ENCODE data around the gene SOX6. TPM values are rescaled to one million over a fixed set of nuclear protein-coding genes. Genes with fewer than 3 reads are reported as not detected.

The SOX6 gene
- total RNA-seq, 1 experiment from 2014 or later = 0.21 TPM

- ATAC-seq = no peak
- no TSS peak for BruUV-seq (replicated peaks)
- TF ChIP-seq POLR2AphosphoS5 (IDR thresholded peaks at IDR 0.05; ENCODE audit: low read depth, low read length) = no peak
- in situ Hi-C loops (cut with HindIII; ENCODE audit: low pct_unique_long_range_greater_than_20kb, low sequenced_read_pairs) (no loop called here), intact Hi-C loops (cut with micrococcal nuclease; ENCODE audit: unreplicated experiment) (no loop called here)
- no peak overlapping the region for H3K27ac ChIP-seq (ENCODE audit: low read length)
- H3K27me3 ChIP-seq (ENCODE audit: control insufficient read depth, insufficient read depth, low read length) = no peaks in the 10 kb centered on the region; the same call in 1 of the 2 replicates
- H3K4me1 ChIP-seq (ENCODE audit: control insufficient read depth, insufficient read depth, low read length) = no peaks in the 10 kb centered on the region
- no peak for DNase-seq (ENCODE audit: low read depth, low spot score)
- no peaks in the 10 kb centered on the region for H3K36me3 ChIP-seq (ENCODE audit: control insufficient read depth, insufficient read depth, low read length)
- ChIA-PET POLR2A (no interaction called here), CTCF (no interaction called here)
- H3K9me3 ChIP-seq (ENCODE audit: control insufficient read depth, insufficient read depth, low read depth, low read length) = no peaks in the 10 kb centered on the region
- H3K4me3 ChIP-seq (ENCODE audit: low read depth in 2 of 2, low read length in 2 of 2) = no peak overlapping the region
Observed at GRCh38 chr11:16350125-16350524, 6.2 kb downstream of the SOX6 start.

GRCh38 chr11:16347928-16348685 lies 8.2 kb downstream of the SOX6 start:
- CTCF ChIA-PET = no interaction called here
- Histone ChIP-seq H3K27me3 (ENCODE audit: control insufficient read depth, insufficient read depth, low read length) (no peaks in the 10 kb centered on the region), H3K9me3 (ENCODE audit: control insufficient read depth, insufficient read depth, low read depth, low read length) (no peaks in the 10 kb centered on the region), H3K36me3 (ENCODE audit: control insufficient read depth, insufficient read depth, low read length) (no peaks in the 10 kb centered on the region), H3K27ac (ENCODE audit: low read length) (no peak overlapping the region), H3K4me1 (ENCODE audit: control insufficient read depth, insufficient read depth, low read length) (no peaks in the 10 kb centered on the region), H3K4me3 (ENCODE audit: low read depth in 2 of 2, low read length in 2 of 2) (no peak overlapping the region)
- POLR2A ChIA-PET = no interaction called here
- no TSS peak for BruUV-seq (replicated peaks)
- no peak for TF ChIP-seq SIN3A (IDR thresholded peaks at IDR 0.05; ENCODE audit: borderline replicate concordance, insufficient read depth, low read depth, low read length)
- ATAC-seq (no peak), DNase-seq (ENCODE audit: low read depth, low spot score) (no peak)
- in situ Hi-C loops (cut with HindIII; ENCODE audit: low pct_unique_long_range_greater_than_20kb, low sequenced_read_pairs) = no loop called here
- intact Hi-C loops (cut with micrococcal nuclease; ENCODE audit: unreplicated experiment) = no loop called here

DNA sequence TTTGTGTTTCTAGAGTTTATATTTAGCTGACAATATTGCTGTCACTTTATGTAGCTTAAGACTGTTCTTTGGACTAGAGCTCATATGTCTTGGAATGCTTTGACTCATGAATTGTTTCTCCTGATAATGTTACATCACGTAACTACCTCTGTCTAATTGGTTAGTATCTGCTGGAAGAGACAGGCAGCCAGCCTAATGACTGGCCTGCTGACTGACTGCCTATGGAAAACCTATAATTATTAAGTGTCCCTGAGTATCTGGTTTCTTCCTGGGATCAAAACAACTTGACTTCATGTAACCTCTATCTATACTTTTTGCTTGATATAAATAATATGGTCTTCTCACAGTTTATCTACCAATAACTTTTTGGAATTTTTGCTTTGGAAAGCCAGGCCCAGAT lies 9.4 kb downstream of the SOX6 start:
- POLR2A ChIA-PET = no interaction called here
- no TSS peak for BruUV-seq (replicated peaks)
- DNase-seq (ENCODE audit: low read depth, low spot score) (no peak), ATAC-seq (no peak)
- intact Hi-C loops (cut with micrococcal nuclease; ENCODE audit: unreplicated experiment) = no loop called here
- no peak overlapping the region for H3K27ac ChIP-seq (ENCODE audit: low read length)
- H3K4me1 ChIP-seq (ENCODE audit: control insufficient read depth, insufficient read depth, low read length) = no peaks in the 10 kb centered on the region
- H3K36me3 ChIP-seq (ENCODE audit: control insufficient read depth, insufficient read depth, low read length) = no peaks in the 10 kb centered on the region
- CTCF ChIA-PET = no interaction called here
- no peak overlapping the region for H3K4me3 ChIP-seq (ENCODE audit: low read depth in 2 of 2, low read length in 2 of 2)
- H3K9me3 ChIP-seq (ENCODE audit: control insufficient read depth, insufficient read depth, low read depth, low read length) = no peaks in the 10 kb centered on the region
- in situ Hi-C loops (cut with HindIII; ENCODE audit: low pct_unique_long_range_greater_than_20kb, low sequenced_read_pairs) = no loop called here
- no peaks in the 10 kb centered on the region for H3K27me3 ChIP-seq (ENCODE audit: control insufficient read depth, insufficient read depth, low read length)
- TF ChIP-seq POLR2AphosphoS5 (IDR thresholded peaks at IDR 0.05; ENCODE audit: low read depth, low read length) = no peak
- TF ChIP-seq, protein P1, sequence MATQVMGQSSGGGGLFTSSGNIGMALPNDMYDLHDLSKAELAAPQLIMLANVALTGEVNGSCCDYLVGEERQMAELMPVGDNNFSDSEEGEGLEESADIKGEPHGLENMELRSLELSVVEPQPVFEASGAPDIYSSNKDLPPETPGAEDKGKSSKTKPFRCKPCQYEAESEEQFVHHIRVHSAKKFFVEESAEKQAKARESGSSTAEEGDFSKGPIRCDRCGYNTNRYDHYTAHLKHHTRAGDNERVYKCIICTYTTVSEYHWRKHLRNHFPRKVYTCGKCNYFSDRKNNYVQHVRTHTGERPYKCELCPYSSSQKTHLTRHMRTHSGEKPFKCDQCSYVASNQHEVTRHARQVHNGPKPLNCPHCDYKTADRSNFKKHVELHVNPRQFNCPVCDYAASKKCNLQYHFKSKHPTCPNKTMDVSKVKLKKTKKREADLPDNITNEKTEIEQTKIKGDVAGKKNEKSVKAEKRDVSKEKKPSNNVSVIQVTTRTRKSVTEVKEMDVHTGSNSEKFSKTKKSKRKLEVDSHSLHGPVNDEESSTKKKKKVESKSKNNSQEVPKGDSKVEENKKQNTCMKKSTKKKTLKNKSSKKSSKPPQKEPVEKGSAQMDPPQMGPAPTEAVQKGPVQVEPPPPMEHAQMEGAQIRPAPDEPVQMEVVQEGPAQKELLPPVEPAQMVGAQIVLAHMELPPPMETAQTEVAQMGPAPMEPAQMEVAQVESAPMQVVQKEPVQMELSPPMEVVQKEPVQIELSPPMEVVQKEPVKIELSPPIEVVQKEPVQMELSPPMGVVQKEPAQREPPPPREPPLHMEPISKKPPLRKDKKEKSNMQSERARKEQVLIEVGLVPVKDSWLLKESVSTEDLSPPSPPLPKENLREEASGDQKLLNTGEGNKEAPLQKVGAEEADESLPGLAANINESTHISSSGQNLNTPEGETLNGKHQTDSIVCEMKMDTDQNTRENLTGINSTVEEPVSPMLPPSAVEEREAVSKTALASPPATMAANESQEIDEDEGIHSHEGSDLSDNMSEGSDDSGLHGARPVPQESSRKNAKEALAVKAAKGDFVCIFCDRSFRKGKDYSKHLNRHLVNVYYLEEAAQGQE (IDR thresholded peaks at IDR 0.05; ENCODE audit: insufficient read depth in 1 of 2, low read depth in 2 of 2, low read length in 1 of 2) = no peak
- TF ChIP-seq TCF7L2 (IDR thresholded peaks at IDR 0.05; ENCODE audit: low read depth, low read length) = no peak
- TF ChIP-seq, protein P2, sequence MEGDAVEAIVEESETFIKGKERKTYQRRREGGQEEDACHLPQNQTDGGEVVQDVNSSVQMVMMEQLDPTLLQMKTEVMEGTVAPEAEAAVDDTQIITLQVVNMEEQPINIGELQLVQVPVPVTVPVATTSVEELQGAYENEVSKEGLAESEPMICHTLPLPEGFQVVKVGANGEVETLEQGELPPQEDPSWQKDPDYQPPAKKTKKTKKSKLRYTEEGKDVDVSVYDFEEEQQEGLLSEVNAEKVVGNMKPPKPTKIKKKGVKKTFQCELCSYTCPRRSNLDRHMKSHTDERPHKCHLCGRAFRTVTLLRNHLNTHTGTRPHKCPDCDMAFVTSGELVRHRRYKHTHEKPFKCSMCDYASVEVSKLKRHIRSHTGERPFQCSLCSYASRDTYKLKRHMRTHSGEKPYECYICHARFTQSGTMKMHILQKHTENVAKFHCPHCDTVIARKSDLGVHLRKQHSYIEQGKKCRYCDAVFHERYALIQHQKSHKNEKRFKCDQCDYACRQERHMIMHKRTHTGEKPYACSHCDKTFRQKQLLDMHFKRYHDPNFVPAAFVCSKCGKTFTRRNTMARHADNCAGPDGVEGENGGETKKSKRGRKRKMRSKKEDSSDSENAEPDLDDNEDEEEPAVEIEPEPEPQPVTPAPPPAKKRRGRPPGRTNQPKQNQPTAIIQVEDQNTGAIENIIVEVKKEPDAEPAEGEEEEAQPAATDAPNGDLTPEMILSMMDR (IDR thresholded peaks at IDR 0.05) = no peak
- TF ChIP-seq SIN3A (IDR thresholded peaks at IDR 0.05; ENCODE audit: borderline replicate concordance, insufficient read depth, low read depth, low read length) = no peak
